ENCODE measurements around the gene KIF1A. TPM values are rescaled to one million over a fixed set of nuclear protein-coding genes. Genes with fewer than 3 reads are reported as not detected.

The KIF1A gene
- total and polyA plus RNA-seq, 2 of the 13 experiments (the other 11 are each of a cell fraction or from before 2014, with no cell fraction given): 0.01 TPM; not detected in 1

GRCh38 chr2:240816584-240817495 is 3.2 kb downstream of the KIF1A start:
- Histone ChIP-seq H4K20me1 (ENCODE audit: insufficient read depth, low read length) (no peaks in the 10 kb centered on the region; the same call in 1 of the 2 replicates), H3K9ac (ENCODE audit: insufficient read depth, low read depth, low read length) (no peak overlapping the region), H3K27ac (ENCODE audit: extremely low read length, insufficient read depth, low read length) (no peak overlapping the region), H3K4me2 (ENCODE audit: low read depth, low read length) (no peak overlapping the region), H3K4me3 (replicated peaks in 1 of 3; ENCODE audit: insufficient read depth in 1 of 3, low read depth in 2 of 3, low read length in 3 of 3) (no peak overlapping the region), H3K4me1 (ENCODE audit: insufficient read depth, low read length) (no peaks in the 10 kb centered on the region), H3K27me3 (ENCODE audit: control insufficient read depth in 1 of 2, insufficient read depth in 2 of 2, low read length in 2 of 2) (peaks cover 20 to 44% of the 10 kb centered on the region in 2 experiments; a peak in 4 of 5 replicates), H3K9me3 (ENCODE audit: low read length) (no peaks in the 10 kb centered on the region), H3K79me2 (ENCODE audit: insufficient read depth, low read length) (no peaks in the 10 kb centered on the region), H2AFZ (ENCODE audit: low read length) (no peak overlapping the region), H3K36me3 (replicated peaks in 1 of 2; ENCODE audit: control insufficient read depth in 1 of 2, insufficient read depth in 2 of 2, low read length in 2 of 2) (no peaks in the 10 kb centered on the region)
- TF ChIP-seq CCAR2 (optimal IDR thresholded peaks at IDR 0.05; ENCODE audit: low read depth, low read length) (no peak), ZNF614 (CRISPR knock-in tag; IDR thresholded peaks at IDR 0.05; ENCODE audit: borderline replicate concordance) (no peak), ZNF546 (CRISPR knock-in tag; conservative IDR thresholded peaks at IDR 0.05) (no peak), POGZ (CRISPR knock-in tag; IDR thresholded peaks at IDR 0.05) (no peak), MAX (IDR thresholded peaks at IDR 0.05) (no peak), ZNF180 (CRISPR knock-in tag; IDR thresholded peaks at IDR 0.05; ENCODE audit: borderline replicate concordance, low read depth) (no peak), TGIF2 (CRISPR knock-in tag; IDR thresholded peaks at IDR 0.05) (no peak), TRIM22 (IDR thresholded peaks at IDR 0.05) (no peak), ZNF576 (CRISPR knock-in tag; IDR thresholded peaks at IDR 0.05) (no peak), ARNTL (CRISPR knock-in tag; IDR thresholded peaks at IDR 0.05) (no peak), ZNF331 (CRISPR knock-in tag; IDR thresholded peaks at IDR 0.05) (no peak)
- no peak for FAIRE-seq
- 8% methylated on average over 4 of the region's 12 CpGs for WGBS (ENCODE audit: low lambda C conversion rate)
- ATAC-seq: no peak
- DNase-seq (ENCODE audit: low spot score): no peak
- POLR2A ChIA-PET: no interaction called here
- in situ Hi-C loops (cut with HindIII; ENCODE audit: extremely low pct_ligation_motif_present, low pct_unique_long_range_greater_than_20kb) (no loop called here), intact Hi-C loops (cut with micrococcal nuclease; ENCODE audit: unreplicated experiment) (no loop called here)
- CTCF ChIA-PET (ENCODE audit: low intra/inter-chr PET ratio, low total read pairs): no interaction called here
- BruUV-seq (replicated peaks): no TSS peak
